CD8-positive, alpha-beta memory T cell (primary cell): ENCODE measurements around the gene EMP2. TPM values are rescaled to one million over a fixed set of nuclear protein-coding genes. Genes with fewer than 3 reads are reported as not detected.
"Not testable (repeated sequence)": the region's sequence is repeated elsewhere in the genome, so short reads cannot be mapped to it uniquely, and the experiment has no call there.

Source experiments
- CTCF ChIA-PET: fragments of 350-600 bp; sonication (Branson Sonifier 250); formaldehyde crosslinking; loops from one replicate; lab custom pipeline; 2021; ENCODE audit warnings: antibody characterized with exemption; lab: Charles Lee
- POLR2A ChIA-PET: fragments of 350-600 bp; sonication (Branson Sonifier 250); formaldehyde crosslinking; loops from one replicate; lab custom pipeline; 2021; ENCODE audit warnings: antibody characterized with exemption; lab: Charles Lee
- DNase-seq, 5 donors: peaks; one replicate each; pipeline versions ENCODE4 v3.0.0 to v3.0.0-alpha.2; 2020 to 2022; ENCODE audit warnings: mixed read lengths in 1 of 5
- H3K27ac ChIP-seq: one replicate; pipeline ENCODE4 v1.7.0; 2013; ENCODE audit warnings: low read depth, mild to moderate bottlenecking, low read length, moderate library complexity
- H3K27me3 ChIP-seq: 2 replicates; pipeline ENCODE4 v1.7.0; 2013; ENCODE audit warnings: low read length, mild to moderate bottlenecking; ENCODE audit not compliant: insufficient read depth, poor library complexity, severe bottlenecking
- H3K36me3 ChIP-seq: 2 replicates; pipeline ENCODE4 v1.7.0; 2013; ENCODE audit warnings: mild to moderate bottlenecking, low read length, moderate library complexity; ENCODE audit not compliant: insufficient read depth
- H3K4me1 ChIP-seq: 2 replicates; pipeline ENCODE4 v1.7.0; 2013; ENCODE audit warnings: mild to moderate bottlenecking, low read length, moderate library complexity; ENCODE audit not compliant: insufficient read depth
- H3K4me3 ChIP-seq: 2 replicates; pipeline ENCODE4 v1.7.0; 2013; ENCODE audit warnings: mild to moderate bottlenecking, low read length
- H3K9me3 ChIP-seq: 2 replicates; pipeline ENCODE4 v1.7.0; 2013; ENCODE audit warnings: mild to moderate bottlenecking, low read length
- H3K27ac Mint-ChIP-seq, 8 donors: one replicate each; pipeline ENCODE4 v1.8.0; 2020 to 2021; ENCODE audit warnings: mixed read lengths in 8 of 8, mild to moderate bottlenecking in 6 of 8, inconsistent platforms in 3 of 8, moderate library complexity in 3 of 8
- H3K27me3 Mint-ChIP-seq, 2 donors: one replicate each; pipeline ENCODE4 v1.8.0; 2020 to 2021; ENCODE audit warnings: mixed read lengths in 2 of 2, mild to moderate bottlenecking in 1 of 2, moderate library complexity in 1 of 2
- H3K36me3 Mint-ChIP-seq, 3 donors: one replicate each; pipeline ENCODE4 v1.8.0; 2020 to 2021; ENCODE audit warnings: mixed read lengths in 3 of 3, inconsistent platforms in 1 of 3, mild to moderate bottlenecking in 1 of 3
- H3K4me1 Mint-ChIP-seq, 3 donors: one replicate each; pipeline ENCODE4 v1.8.0; 2020 to 2021; ENCODE audit warnings: mixed read lengths in 3 of 3, inconsistent platforms in 1 of 3, mild to moderate bottlenecking in 1 of 3
- H3K4me3 Mint-ChIP-seq, 7 donors: one replicate each; pipeline ENCODE4 v1.8.0; 2020 to 2021; ENCODE audit warnings: mixed read lengths in 7 of 7, mild to moderate bottlenecking in 6 of 7, moderate library complexity in 4 of 7, inconsistent platforms in 2 of 7
- H3K9me3 Mint-ChIP-seq, 5 donors: one replicate each; pipeline ENCODE4 v1.8.0; 2020 to 2022; ENCODE audit warnings: mixed read lengths in 5 of 5, mild to moderate bottlenecking in 3 of 5, moderate library complexity in 2 of 5, inconsistent platforms in 1 of 5
- polyA plus RNA-seq: library from polyadenylated mRNA; unstranded; fragments of 300-500 nt; fragmentation: Illumina TruSeq; gene quantifications from one replicate; pipeline ENCODE4 v1.2.3, GENCODE V29; 2021
- total RNA-seq, 2 experiments: library from RNA; stranded (reverse); gene quantifications; one replicate each; pipeline ENCODE4 v1.2.3, GENCODE V29; 2021

The EMP2 gene, protein sequence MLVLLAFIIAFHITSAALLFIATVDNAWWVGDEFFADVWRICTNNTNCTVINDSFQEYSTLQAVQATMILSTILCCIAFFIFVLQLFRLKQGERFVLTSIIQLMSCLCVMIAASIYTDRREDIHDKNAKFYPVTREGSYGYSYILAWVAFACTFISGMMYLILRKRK
- total RNA-seq (not detected), polyA plus RNA-seq (not detected)

DNA sequence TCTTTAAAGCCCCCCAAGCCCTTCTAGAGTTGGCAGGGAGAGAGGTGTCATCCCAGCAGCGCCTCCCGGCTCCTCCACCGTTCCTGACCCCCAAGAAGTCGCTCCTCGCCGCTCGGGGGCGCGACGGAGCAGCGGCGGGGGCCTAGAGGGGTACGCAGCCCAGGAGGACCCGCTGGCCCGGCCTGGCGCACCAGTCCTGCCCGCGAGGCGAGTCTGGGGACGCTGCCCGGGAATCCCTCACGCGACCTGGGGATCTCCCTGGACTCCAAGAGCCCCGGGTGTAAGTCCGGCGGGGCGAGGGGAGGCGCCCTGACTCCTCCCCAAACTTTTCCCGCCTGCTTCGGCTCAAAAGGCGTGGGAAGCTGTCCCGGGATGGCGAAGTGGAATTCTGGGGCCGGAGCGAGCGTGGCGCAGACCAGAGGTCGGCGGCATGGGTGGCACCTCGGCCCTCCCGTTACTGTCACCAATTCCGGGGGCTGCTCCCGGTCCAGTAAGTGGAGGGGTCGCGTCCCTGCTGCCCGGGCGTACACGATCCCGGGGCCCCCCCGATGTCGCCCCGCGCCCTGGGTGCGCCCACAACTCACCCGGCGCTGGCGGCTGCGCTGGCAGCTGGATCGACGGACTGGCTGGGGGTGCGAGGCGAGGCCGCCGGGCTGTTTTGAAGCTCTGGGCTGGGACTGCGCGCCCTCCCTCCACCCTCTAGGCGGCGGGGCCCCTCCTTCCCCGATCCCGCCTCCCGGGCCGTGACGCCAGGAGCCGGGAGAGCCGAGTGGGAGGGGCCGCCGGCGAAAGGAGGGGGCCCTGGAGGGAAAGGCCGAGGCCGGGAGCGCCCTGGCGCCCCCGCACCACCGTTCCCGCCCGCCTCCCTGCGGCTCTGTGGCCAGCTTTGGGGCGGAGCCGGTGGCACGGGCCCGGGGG is at the start of gene EMP2:
Gene EMP2 (minus strand): TSS at position 634 of the 918 bp plus-strand sequence. CDS start 32,981 bp downstream, outside the sequence.
- Histone ChIP-seq H3K9me3 (no peaks in the 10 kb centered on the region), H3K27me3 (peaks cover 5% of the 10 kb centered on the region), H3K27ac (no peak within 1 kb of the TSS), H3K4me3 (no peak within 1 kb of the TSS), H3K4me1 (no peaks in the 10 kb centered on the region), H3K36me3 (no peaks in the 10 kb centered on the region)
- no peaks in the 10 kb centered on the region for H3K36me3 Mint-ChIP-seq
- POLR2A ChIA-PET = no interaction called here
- H3K4me3 Mint-ChIP-seq = no peak within 1 kb of the TSS
- no peak for DNase-seq
- H3K27ac Mint-ChIP-seq = peak within 1 kb of the TSS in 1 of 8 donors; percentile 47
- H3K27me3 Mint-ChIP-seq = peaks cover 42 to 62% of the 10 kb centered on the region in 2 donors
- H3K9me3 Mint-ChIP-seq = no peaks in the 10 kb centered on the region
- H3K4me1 Mint-ChIP-seq = peaks cover 0 to 3% (median 1%) of the 10 kb centered on the region in 3 donors
- CTCF ChIA-PET = no interaction called here

DNA sequence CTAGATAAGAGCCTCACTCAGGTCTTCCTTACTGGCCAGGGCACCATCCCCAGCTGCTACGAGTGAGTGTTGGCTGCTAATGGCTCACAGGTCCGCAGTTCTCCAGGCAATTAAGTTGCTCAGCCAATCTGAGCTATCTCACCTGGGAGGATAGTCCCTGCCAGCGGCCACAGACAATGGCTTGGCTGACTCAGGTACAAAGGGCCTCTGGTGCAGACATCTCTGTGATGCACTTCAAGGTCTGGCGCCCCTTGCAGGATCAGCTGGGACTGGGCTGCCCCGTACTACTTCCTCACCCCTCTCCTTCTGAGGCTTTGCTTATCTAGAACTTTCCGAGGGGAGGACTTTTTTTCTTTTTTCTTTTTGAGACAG is 49.2 kb upstream of the EMP2 start:
- no peak for DNase-seq
- H3K27ac Mint-ChIP-seq = no peak overlapping the region

DNA sequence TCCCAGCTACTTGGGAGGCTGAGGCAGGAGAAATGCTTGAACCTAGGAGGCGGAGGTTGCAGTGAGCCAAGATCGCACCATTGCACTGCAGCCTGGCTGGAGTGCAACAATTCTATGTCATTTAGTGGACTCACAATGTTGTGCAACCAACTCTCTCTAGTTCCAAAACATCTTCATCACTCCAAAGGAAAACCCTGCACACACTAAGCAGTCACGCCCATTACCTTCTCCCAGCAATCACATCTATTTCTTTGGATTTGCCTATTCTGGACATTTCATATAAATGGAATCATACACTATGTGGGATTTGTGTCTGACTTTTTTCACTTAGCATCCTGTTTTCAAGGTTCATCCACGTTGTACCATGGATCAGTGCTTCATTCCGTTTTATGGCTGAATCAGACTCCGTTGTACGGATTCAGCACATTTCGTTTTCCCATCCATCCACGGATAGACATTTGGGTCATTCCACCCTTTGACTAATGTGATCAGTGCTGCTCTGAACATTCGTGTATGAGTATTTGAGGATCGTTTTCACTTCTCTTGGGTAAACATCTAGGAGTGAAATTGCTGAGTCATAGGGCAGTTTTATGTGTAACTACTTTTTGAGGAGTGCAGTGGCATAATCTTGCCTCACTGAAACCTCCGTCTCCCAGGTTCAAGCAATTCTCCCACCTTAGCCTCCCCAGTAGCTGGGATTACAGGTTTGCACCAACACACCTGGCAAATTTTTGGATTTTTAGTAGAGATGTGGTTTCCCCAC is 45.4 kb upstream of the EMP2 start:
- no peaks in the 10 kb centered on the region for H3K36me3 ChIP-seq
- no peak overlapping the region for H3K4me3 ChIP-seq
- Mint-ChIP-seq H3K4me1 (no peaks in the 10 kb centered on the region), H3K27ac (no peak overlapping the region), H3K36me3 (no peaks in the 10 kb centered on the region), H3K4me3 (no peak overlapping the region), H3K27me3 (peaks cover 3 to 6% of the 10 kb centered on the region in 2 donors), H3K9me3 (peaks cover 0 to 2% (median 0%) of the 10 kb centered on the region in 5 donors)
- ChIA-PET POLR2A (no interaction called here), CTCF (no interaction called here)
- H3K4me1 ChIP-seq = no peaks in the 10 kb centered on the region
- no peak overlapping the region for H3K27ac ChIP-seq
- no peaks in the 10 kb centered on the region for H3K27me3 ChIP-seq
- no peak for DNase-seq
- H3K9me3 ChIP-seq = no peaks in the 10 kb centered on the region

More for the DNA sequence above, 49.2 kb upstream of the EMP2 start:
- Histone ChIP-seq H3K4me1 (no peaks in the 10 kb centered on the region), H3K36me3 (no peaks in the 10 kb centered on the region), H3K9me3 (no peaks in the 10 kb centered on the region), H3K27ac (no peak overlapping the region), H3K4me3 (no peak overlapping the region), H3K27me3 (no peaks in the 10 kb centered on the region)
- CTCF ChIA-PET = no interaction called here
- H3K36me3 Mint-ChIP-seq = no peaks in the 10 kb centered on the region
- peaks cover 9 to 22% of the 10 kb centered on the region in 2 donors for H3K27me3 Mint-ChIP-seq
- no peak overlapping the region for H3K4me3 Mint-ChIP-seq
- no peaks in the 10 kb centered on the region for H3K4me1 Mint-ChIP-seq
- POLR2A ChIA-PET = no interaction called here
- H3K9me3 Mint-ChIP-seq = peaks cover 0 to 2% (median 0%) of the 10 kb centered on the region in 5 donors

DNA sequence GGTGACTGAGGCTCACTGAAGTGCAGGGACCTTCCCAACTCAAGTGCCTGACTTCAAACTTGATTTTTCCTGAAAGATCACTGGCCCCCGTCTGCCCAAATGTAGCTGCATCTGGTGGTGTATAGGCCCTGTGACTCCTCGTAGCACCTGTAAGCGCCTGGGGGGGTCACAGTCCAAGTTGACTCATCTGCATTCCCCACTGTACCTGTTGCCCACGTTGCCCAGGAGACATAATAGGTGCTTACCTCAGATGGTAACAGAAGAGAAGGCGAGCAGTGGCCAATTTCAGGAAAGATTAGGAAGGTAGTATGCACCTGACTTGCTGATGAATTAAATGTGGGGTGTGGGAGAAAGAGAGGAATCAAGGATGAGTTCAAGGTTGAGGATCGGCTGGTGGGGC is 44.1 kb upstream of the EMP2 start:
- no peak for DNase-seq
- Histone ChIP-seq H3K27ac (no peak overlapping the region), H3K36me3 (no peaks in the 10 kb centered on the region), H3K4me3 (no peak overlapping the region), H3K27me3 (no peaks in the 10 kb centered on the region), H3K9me3 (no peaks in the 10 kb centered on the region), H3K4me1 (no peaks in the 10 kb centered on the region)
- ChIA-PET POLR2A (no interaction called here), CTCF (no interaction called here)
- H3K4me1 Mint-ChIP-seq = no peaks in the 10 kb centered on the region
- H3K4me3 Mint-ChIP-seq = no peak overlapping the region
- H3K9me3 Mint-ChIP-seq = peaks cover 0 to 2% (median 0%) of the 10 kb centered on the region in 5 donors
- H3K27ac Mint-ChIP-seq = peak overlapping the region in 1 of 8 donors; percentile 26
- no peaks in the 10 kb centered on the region for H3K36me3 Mint-ChIP-seq
- peaks cover 10 to 12% of the 10 kb centered on the region in 2 donors for H3K27me3 Mint-ChIP-seq

DNA sequence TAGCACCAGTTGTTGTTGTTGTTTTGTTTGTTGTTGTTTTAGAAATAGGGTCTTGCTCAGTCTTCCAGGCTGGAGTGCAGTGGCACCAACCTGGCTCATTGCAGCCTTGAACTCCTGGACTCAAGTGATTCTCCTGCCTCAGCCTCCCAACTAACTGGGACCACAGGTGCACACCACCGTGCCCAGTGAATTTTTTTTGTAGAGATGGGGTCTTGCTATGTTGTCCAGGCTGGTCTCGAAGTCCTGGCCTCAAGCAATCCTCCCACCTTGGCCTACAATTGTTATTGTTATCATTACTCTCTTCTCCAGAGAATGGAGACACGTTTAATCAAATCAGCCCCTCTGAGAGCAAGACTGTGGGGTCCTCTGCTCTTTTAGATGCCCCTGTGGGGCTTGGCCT is 42.7 kb upstream of the EMP2 start:
- Mint-ChIP-seq H3K4me3 (no peak overlapping the region), H3K9me3 (peaks cover 0 to under 1% (median 0%) of the 10 kb centered on the region in 5 donors), H3K4me1 (no peaks in the 10 kb centered on the region), H3K36me3 (no peaks in the 10 kb centered on the region), H3K27me3 (peaks cover 9 to 21% of the 10 kb centered on the region in 2 donors), H3K27ac (no peak overlapping the region)
- no peaks in the 10 kb centered on the region for H3K27me3 ChIP-seq
- no peak overlapping the region for H3K4me3 ChIP-seq
- ChIA-PET POLR2A (no interaction called here), CTCF (no interaction called here)
- no peaks in the 10 kb centered on the region for H3K36me3 ChIP-seq
- no peaks in the 10 kb centered on the region for H3K4me1 ChIP-seq
- DNase-seq = no peak
- H3K9me3 ChIP-seq = no peaks in the 10 kb centered on the region
- H3K27ac ChIP-seq = no peak overlapping the region

DNA sequence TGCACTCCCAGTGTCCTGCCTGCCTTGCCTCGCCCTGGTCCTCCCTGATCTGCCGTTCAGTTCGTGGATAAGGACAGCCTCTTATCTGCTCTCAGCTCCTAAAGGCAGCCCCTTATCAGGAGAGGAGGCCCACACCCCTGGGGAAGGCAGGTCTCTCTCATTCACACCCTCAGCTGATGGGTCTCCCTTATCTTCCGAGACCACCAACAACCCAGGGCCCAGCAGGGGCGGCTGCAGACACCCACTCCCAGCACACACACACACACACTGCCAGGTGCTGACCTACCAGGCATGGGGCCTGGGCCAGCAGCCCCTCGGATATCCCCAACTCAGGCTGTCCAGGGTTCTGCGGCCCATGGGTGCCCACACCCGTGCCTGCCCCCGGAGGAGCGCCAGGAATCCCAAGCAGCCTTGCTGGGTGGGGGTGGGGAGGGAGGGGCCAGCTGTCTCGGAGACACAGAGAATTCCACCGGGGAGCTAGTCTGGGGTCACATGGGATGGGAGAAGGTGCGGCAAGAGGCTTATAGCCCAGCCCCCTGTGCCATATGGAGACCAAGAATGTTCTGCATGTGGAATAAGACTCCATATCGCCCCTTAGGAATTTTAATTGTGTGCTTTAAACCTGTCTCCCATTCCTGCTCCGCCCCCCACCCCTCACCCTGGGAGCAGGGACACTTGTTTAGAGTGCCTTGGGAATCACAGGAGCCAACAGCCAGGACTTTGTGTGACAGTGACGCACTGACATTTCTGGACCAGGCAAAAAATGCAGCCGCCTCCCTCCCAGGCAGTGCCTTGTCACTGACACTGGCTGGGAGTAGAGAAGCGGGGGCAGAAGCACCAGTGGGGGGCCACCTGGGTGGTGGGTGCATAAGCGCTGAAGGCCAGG is 41.9 kb upstream of the EMP2 start:
- no peaks in the 10 kb centered on the region for H3K9me3 ChIP-seq
- DNase-seq = no peak
- ChIA-PET POLR2A (no interaction called here), CTCF (no interaction called here)
- H3K9me3 Mint-ChIP-seq = no peaks in the 10 kb centered on the region
- H3K36me3 ChIP-seq = no peaks in the 10 kb centered on the region
- no peaks in the 10 kb centered on the region for H3K4me1 ChIP-seq
- no peaks in the 10 kb centered on the region for H3K4me1 Mint-ChIP-seq
- H3K36me3 Mint-ChIP-seq = no peaks in the 10 kb centered on the region
- no peak overlapping the region for H3K27ac Mint-ChIP-seq
- no peak overlapping the region for H3K4me3 ChIP-seq
- H3K4me3 Mint-ChIP-seq = no peak overlapping the region
- no peak overlapping the region for H3K27ac ChIP-seq
- H3K27me3 ChIP-seq = no peaks in the 10 kb centered on the region
- peaks cover 10 to 29% of the 10 kb centered on the region in 2 donors for H3K27me3 Mint-ChIP-seq

DNA sequence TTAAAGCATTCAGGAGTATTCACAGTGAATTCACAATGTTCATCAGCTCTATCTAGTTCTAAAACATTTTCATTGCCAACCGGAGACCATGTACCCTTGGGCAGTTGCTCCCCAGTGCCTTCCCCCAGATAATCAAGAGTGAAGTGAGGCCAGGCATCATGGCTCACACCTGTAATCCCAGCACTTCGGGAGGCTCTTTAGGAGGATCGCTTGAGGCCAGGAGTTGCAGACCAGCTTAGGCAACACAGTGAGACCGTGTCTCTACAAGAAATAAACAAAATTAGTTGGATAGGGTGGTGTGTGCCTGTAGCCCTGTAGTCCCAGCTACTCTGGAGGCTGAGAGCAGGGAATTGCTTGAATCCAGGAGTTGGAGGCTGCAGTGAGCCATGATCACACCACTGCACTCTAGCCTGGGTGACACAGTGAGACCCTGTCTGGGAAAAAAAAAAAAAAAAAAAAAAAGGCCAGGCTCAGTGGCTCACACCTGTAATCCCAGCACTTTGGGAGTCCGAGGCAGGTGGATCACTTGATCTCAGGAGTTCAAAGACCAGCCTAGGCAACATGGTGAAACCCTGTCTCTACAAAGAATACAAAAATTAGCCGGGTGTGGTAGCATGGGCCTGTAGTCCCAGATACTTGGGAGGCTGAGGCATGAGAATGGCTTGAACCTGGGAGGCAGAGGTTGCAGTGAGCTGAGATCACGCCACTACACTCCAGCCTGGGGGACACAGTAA is 41.0 kb upstream of the EMP2 start:
- H3K4me1 Mint-ChIP-seq, CTCF ChIA-PET, POLR2A ChIA-PET: not testable (repeated sequence)

More for the DNA sequence above, 41.0 kb upstream of the EMP2 start:
- not testable (repeated sequence) for DNase-seq, H3K27ac Mint-ChIP-seq, H3K27me3 ChIP-seq, H3K4me3 ChIP-seq, H3K36me3 Mint-ChIP-seq, H3K9me3 ChIP-seq, H3K36me3 ChIP-seq, H3K27ac ChIP-seq, H3K4me1 ChIP-seq, H3K9me3 Mint-ChIP-seq, H3K4me3 Mint-ChIP-seq
- H3K27me3 Mint-ChIP-seq = peaks cover 10 to 29% of the 10 kb centered on the region in 2 donors
